ENCODE data around the gene GALNT18. TPM values are rescaled to one million over a fixed set of nuclear protein-coding genes. Genes with fewer than 3 reads are reported as not detected.

The GALNT18 gene
- total RNA-seq, 2 experiments from 2014 or later = not detected

DNA sequence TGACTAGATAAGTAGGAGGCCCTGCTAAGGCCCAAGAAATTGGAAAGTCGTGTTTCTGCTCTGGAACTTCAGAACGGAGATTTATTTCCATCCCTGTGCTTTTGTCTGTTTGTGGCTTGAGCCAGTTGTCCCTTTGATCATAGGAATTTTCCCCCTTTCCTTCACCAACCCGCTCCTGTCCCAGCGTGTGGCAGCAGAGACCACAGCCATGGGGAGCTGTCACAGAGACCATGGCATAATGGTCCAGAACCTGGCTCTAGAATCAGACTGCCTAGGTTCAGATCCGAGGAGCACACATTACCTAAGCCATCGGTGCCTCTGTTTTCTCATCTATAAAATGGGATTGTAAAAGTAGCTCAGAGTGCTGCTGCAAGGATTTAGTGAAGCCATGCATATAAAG, 128.1 kb downstream of the GALNT18 start:
- Histone ChIP-seq H3K79me2 (ENCODE audit: insufficient read depth, low read depth, low read length) (no peaks in the 10 kb centered on the region), H3K4me2 (ENCODE audit: low read length) (no peak overlapping the region), H3K9me3 (ENCODE audit: low read length) (no peaks in the 10 kb centered on the region), H4K20me1 (ENCODE audit: insufficient read depth, low read length) (no peaks in the 10 kb centered on the region), H2AFZ (ENCODE audit: low read length) (no peak overlapping the region), H3K4me3 (ENCODE audit: low read depth, low read length, poor library complexity, severe bottlenecking) (no peak overlapping the region), H3K4me1 (ENCODE audit: insufficient read depth, low read length, poor library complexity, severe bottlenecking) (no peaks in the 10 kb centered on the region), H3K27ac (ENCODE audit: low read depth, low read length, poor library complexity, severe bottlenecking) (no peak overlapping the region), H3K9me2 (ENCODE audit: insufficient read depth, low read length) (no peaks in the 10 kb centered on the region), H3K36me3 (ENCODE audit: insufficient read depth, low read length) (no peaks in the 10 kb centered on the region)
- DNase-seq (ENCODE audit: low spot score) = no peak
- intact Hi-C loops (cut with micrococcal nuclease; ENCODE audit: unreplicated experiment) = no loop called here
- CTCF ChIA-PET (ENCODE audit: unreplicated experiment) = no interaction called here
- TF ChIP-seq EZH2phosphoT487 (IDR thresholded peaks at IDR 0.05; ENCODE audit: borderline replicate concordance, low read depth, low read length) = no peak
- TF ChIP-seq, protein P1, sequence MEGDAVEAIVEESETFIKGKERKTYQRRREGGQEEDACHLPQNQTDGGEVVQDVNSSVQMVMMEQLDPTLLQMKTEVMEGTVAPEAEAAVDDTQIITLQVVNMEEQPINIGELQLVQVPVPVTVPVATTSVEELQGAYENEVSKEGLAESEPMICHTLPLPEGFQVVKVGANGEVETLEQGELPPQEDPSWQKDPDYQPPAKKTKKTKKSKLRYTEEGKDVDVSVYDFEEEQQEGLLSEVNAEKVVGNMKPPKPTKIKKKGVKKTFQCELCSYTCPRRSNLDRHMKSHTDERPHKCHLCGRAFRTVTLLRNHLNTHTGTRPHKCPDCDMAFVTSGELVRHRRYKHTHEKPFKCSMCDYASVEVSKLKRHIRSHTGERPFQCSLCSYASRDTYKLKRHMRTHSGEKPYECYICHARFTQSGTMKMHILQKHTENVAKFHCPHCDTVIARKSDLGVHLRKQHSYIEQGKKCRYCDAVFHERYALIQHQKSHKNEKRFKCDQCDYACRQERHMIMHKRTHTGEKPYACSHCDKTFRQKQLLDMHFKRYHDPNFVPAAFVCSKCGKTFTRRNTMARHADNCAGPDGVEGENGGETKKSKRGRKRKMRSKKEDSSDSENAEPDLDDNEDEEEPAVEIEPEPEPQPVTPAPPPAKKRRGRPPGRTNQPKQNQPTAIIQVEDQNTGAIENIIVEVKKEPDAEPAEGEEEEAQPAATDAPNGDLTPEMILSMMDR (conservative IDR thresholded peaks at IDR 0.05; ENCODE audit: low read length) = no peak
- POLR2A ChIA-PET = interaction anchor here (0.6 to 0.7 kb wide), 2 partner anchors 117 to 361 kb away, joined by 3 to 7 read pairs; no protein-coding TSS in a partner anchor
- no TSS peak for BruUV-seq (replicated peaks)

DNA sequence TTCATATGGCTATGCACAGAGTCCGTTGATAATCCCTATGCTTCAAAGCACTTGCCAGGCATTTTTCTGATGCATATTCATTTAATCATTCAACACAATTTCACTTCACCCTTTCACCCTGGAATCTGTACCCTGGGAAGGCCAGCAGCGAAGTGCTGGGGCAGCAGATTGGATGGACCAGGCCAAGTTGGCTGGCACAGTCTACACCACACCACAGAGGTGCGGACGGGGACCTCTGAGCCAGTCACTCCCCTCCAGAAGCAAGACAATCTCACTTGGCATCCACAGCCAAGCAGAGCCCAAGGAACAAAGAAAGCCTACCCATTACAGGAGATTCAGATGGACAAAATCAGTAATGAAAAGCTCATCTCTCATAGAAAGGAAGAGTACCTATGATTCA, 130.2 kb downstream of the GALNT18 start:
- no peak overlapping the region for H3K4me3 ChIP-seq (ENCODE audit: low read depth, low read length, poor library complexity, severe bottlenecking)
- no peaks in the 10 kb centered on the region for H3K9me2 ChIP-seq (ENCODE audit: insufficient read depth, low read length)
- no peaks in the 10 kb centered on the region for H3K4me1 ChIP-seq (ENCODE audit: insufficient read depth, low read length, poor library complexity, severe bottlenecking)
- H3K79me2 ChIP-seq (ENCODE audit: insufficient read depth, low read depth, low read length) = no peaks in the 10 kb centered on the region
- no peaks in the 10 kb centered on the region for H4K20me1 ChIP-seq (ENCODE audit: insufficient read depth, low read length)
- no peak for DNase-seq (ENCODE audit: low spot score)
- no peak overlapping the region for H3K4me2 ChIP-seq (ENCODE audit: low read length)
- no peaks in the 10 kb centered on the region for H3K36me3 ChIP-seq (ENCODE audit: insufficient read depth, low read length)
- H2AFZ ChIP-seq (ENCODE audit: low read length) = no peak overlapping the region
- H3K9me3 ChIP-seq (ENCODE audit: low read length) = no peaks in the 10 kb centered on the region
- TF ChIP-seq EZH2phosphoT487 (IDR thresholded peaks at IDR 0.05; ENCODE audit: borderline replicate concordance, low read depth, low read length) = no peak
- TF ChIP-seq, protein P1 (conservative IDR thresholded peaks at IDR 0.05; ENCODE audit: low read length) = no peak
- ChIA-PET POLR2A (no interaction called here), CTCF (ENCODE audit: unreplicated experiment) (no interaction called here)
- no TSS peak for BruUV-seq (replicated peaks)
- intact Hi-C loops (cut with micrococcal nuclease; ENCODE audit: unreplicated experiment) = no loop called here
- H3K27ac ChIP-seq (ENCODE audit: low read depth, low read length, poor library complexity, severe bottlenecking) = no peak overlapping the region

DNA sequence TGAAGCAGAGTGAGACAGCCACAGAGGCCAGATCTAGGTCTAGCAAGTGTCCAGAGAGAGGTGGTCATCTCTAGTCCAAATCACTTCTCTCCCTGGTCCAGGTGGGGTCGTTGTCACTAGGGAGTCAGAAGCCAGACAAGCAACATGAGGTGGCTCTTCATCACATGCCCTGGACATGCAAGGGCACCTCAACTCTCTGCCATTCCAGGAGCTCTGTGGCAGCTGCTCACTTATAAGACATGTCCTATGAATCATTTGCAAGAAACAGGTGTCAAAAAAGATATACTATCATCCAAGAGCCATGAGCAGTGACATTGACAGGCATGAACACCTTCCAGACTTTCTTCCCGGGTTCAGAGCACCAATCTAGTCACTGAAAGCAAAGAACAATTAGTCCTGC, 130.8 kb downstream of the GALNT18 start:
- H3K27ac ChIP-seq (ENCODE audit: low read depth, low read length, poor library complexity, severe bottlenecking) = no peak overlapping the region
- TF ChIP-seq, protein P1 (conservative IDR thresholded peaks at IDR 0.05; ENCODE audit: low read length) = no peak
- TF ChIP-seq EZH2phosphoT487 (IDR thresholded peaks at IDR 0.05; ENCODE audit: borderline replicate concordance, low read depth, low read length) = no peak
- ChIA-PET CTCF (ENCODE audit: unreplicated experiment) (no interaction called here), POLR2A (no interaction called here)
- H3K9me3 ChIP-seq (ENCODE audit: low read length) = no peaks in the 10 kb centered on the region
- no TSS peak for BruUV-seq (replicated peaks)
- no peak overlapping the region for H3K4me3 ChIP-seq (ENCODE audit: low read depth, low read length, poor library complexity, severe bottlenecking)
- H3K4me2 ChIP-seq (ENCODE audit: low read length) = no peak overlapping the region
- no peaks in the 10 kb centered on the region for H3K36me3 ChIP-seq (ENCODE audit: insufficient read depth, low read length)
- no peak for DNase-seq (ENCODE audit: low spot score)
- H3K79me2 ChIP-seq (ENCODE audit: insufficient read depth, low read depth, low read length) = no peaks in the 10 kb centered on the region
- H4K20me1 ChIP-seq (ENCODE audit: insufficient read depth, low read length) = no peaks in the 10 kb centered on the region
- H3K9me2 ChIP-seq (ENCODE audit: insufficient read depth, low read length) = no peaks in the 10 kb centered on the region
- H2AFZ ChIP-seq (ENCODE audit: low read length) = no peak overlapping the region
- intact Hi-C loops (cut with micrococcal nuclease; ENCODE audit: unreplicated experiment) = no loop called here
- no peaks in the 10 kb centered on the region for H3K4me1 ChIP-seq (ENCODE audit: insufficient read depth, low read length, poor library complexity, severe bottlenecking)

All from OCI-LY7 (cell line).